GM23248 (cell line): Measurements from ENCODE around the gene GGCX. TPM values are rescaled to one million over a fixed set of nuclear protein-coding genes. Genes with fewer than 3 reads are reported as not detected.
A peak's percentile ranks its signal among the peaks of the same experiment; 100 is the strongest.

Experiments used
- DNase-seq: peaks from one replicate; pipeline ENCODE4 v3.0.0-alpha.2; 2015
- H2AFZ ChIP-seq: fragments of 200-600 bp; sonication (generic); 2 replicates; pipeline ENCODE4 v1.6.1; 2016; ENCODE audit warnings: antibody characterized with exemption
- H3F3A ChIP-seq: fragments of 200-600 bp; sonication (generic); 2 replicates; pipeline ENCODE4 v1.6.1; 2016; ENCODE audit warnings: mild to moderate bottlenecking, antibody characterized with exemption, mixed run types; ENCODE audit not compliant: insufficient read depth
- H3K27ac ChIP-seq: fragments of 200-600 bp; sonication (generic); 2 replicates; pipeline ENCODE4 v1.5.1; 2016; ENCODE audit warnings: mild to moderate bottlenecking
- H3K27me3 ChIP-seq: fragments of 200-600 bp; sonication (generic); replicated peaks from 2 replicates; pipeline ENCODE4 v1.6.1; 2016; ENCODE audit warnings: mild to moderate bottlenecking; ENCODE audit not compliant: insufficient read depth
- H3K36me3 ChIP-seq: fragments of 200-600 bp; sonication (generic); 2 replicates; pipeline ENCODE4 v1.6.1; 2016; ENCODE audit warnings: low read depth, mild to moderate bottlenecking
- H3K4me1 ChIP-seq: fragments of 200-600 bp; sonication (generic); 2 replicates; pipeline ENCODE4 v1.6.1; 2016; ENCODE audit warnings: mild to moderate bottlenecking; ENCODE audit not compliant: insufficient read depth
- H3K4me2 ChIP-seq: fragments of 200-600 bp; sonication (generic); one replicate; pipeline ENCODE4 v1.6.1; 2016; ENCODE audit warnings: mild to moderate bottlenecking; ENCODE audit not compliant: unreplicated experiment
- H3K4me3 ChIP-seq: fragments of 200-600 bp; sonication (generic); 2 replicates; pipeline ENCODE4 v1.5.1; 2016; ENCODE audit warnings: mild to moderate bottlenecking
- H3K79me2 ChIP-seq: fragments of 200-600 bp; sonication (generic); 2 replicates; pipeline ENCODE4 v1.6.1; 2016; ENCODE audit warnings: mild to moderate bottlenecking; ENCODE audit not compliant: insufficient read depth
- H3K9ac ChIP-seq: fragments of 200-600 bp; sonication (generic); 2 replicates; pipeline ENCODE4 v1.6.1; 2016; ENCODE audit warnings: mild to moderate bottlenecking
- H3K9me2 ChIP-seq: fragments of 200-600 bp; sonication (generic); 2 replicates; pipeline ENCODE4 v1.6.1; 2016; ENCODE audit warnings: mixed run types, mild to moderate bottlenecking, moderate library complexity; ENCODE audit not compliant: insufficient read depth
- H3K9me3 ChIP-seq: fragments of 200-600 bp; sonication (generic); one replicate; pipeline ENCODE4 v1.6.1; 2017; ENCODE audit warnings: low read depth
- H4K20me1 ChIP-seq: fragments of 200-600 bp; sonication (generic); 2 replicates; pipeline ENCODE4 v1.6.0; 2016; ENCODE audit not compliant: insufficient read depth
- EZH2 ChIP-seq: fragments of 200-600 bp; sonication (generic); IDR thresholded peaks from 2 replicates; pipeline ENCODE4 v1.6.1; 2018; ENCODE audit warnings: antibody characterized with exemption, mild to moderate bottlenecking; ENCODE audit not compliant: insufficient read depth, poor library complexity, severe bottlenecking
- EZH2phosphoT487 ChIP-seq: fragments of 200-600 bp; sonication (generic); IDR thresholded peaks from 2 replicates; pipeline ENCODE4 v1.6.1; 2018; ENCODE audit warnings: antibody characterized with exemption, moderate library complexity, mild to moderate bottlenecking, low read depth; ENCODE audit not compliant: insufficient read depth
- WGBS, 2 experiments: methylation state at CpG; one replicate each; pipeline ENCODE4 v1.1.6; 2015 to 2017; ENCODE audit warnings: low lambda C conversion rate in 2 of 2, low coverage in 1 of 2; ENCODE audit errors: missing lambda C conversion rate in 2 of 2; 5-methylcytosine and 5-hydroxymethylcytosine counted together
- in situ Hi-C: fragments of 300-500 bp; cut with MboI; formaldehyde crosslinking; loops from 2 replicates; pipeline ENCODE4 v1.15.0; 2020
- polyA plus RNA-seq: library from polyadenylated mRNA; unstranded; fragments of >200 nt; fragmentation: Nextera tagmentation; extraction: Ambion mirVana; gene quantifications from 2 replicates; pipeline ENCODE4 v1.2.1, GENCODE V29; 2016
- total RNA-seq: library from RNA; depleted of rRNA; stranded (reverse); fragments of >200 nt; shearing (Covaris generic); gene quantifications from 2 replicates; pipeline ENCODE4 v1.2.3, GENCODE V29; 2014

GGCX gene
- total and polyA plus RNA-seq, 2 experiments from 2014 or later: 62.7 to 81.3 TPM

DNA sequence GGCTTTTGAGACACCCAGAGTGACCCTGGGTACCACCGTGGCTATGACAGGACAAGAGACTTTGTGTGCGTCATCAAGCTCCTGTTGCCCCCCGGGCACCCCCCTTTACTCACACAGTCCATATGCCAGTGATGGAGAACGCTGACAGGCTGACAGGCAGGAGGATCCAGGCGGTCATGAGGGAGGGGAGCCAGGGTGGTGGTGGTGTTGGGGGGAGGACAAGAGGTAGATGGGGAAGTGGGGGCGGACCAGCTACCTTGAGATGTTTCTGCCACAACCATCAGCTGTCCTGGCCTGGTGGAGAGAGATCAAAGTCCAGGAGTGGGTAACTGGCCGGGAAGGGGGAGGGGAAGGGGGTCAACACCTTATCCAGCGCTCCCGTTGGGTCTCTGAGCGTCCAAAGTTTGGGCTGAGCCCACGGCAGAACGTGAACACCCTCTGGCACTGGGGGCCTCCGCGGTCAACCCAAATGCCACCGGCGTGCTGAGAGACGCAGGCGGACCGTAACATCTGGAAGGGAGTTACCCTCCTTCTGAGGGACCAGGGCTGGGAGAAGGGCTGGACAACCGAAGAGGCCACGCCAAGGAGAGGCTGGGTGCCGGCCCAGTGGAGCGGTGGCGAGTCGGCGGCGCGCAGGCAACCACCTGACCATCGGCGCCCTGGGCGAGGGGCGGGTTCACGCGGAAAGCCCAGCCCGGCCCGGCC, 40.6 kb upstream of the GGCX start:
- TF ChIP-seq EZH2phosphoT487 (no peak), EZH2 (no peak)
- Histone ChIP-seq H3K27me3 (no peaks in the 10 kb centered on the region), H4K20me1 (no peaks in the 10 kb centered on the region), H3K4me3 (peak overlapping the region; percentile 79), H3K4me1 (peaks cover 35% of the 10 kb centered on the region), H3K27ac (peak overlapping the region; percentile 64), H3K36me3 (peaks cover 8% of the 10 kb centered on the region; the same call in 1 of the 2 replicates), H3F3A (peaks cover 31% of the 10 kb centered on the region), H3K4me2 (peak overlapping the region; percentile 79), H2AFZ (peak overlapping the region; percentile 77), H3K79me2 (peaks cover 47% of the 10 kb centered on the region), H3K9me2 (no peaks in the 10 kb centered on the region), H3K9me3 (no peaks in the 10 kb centered on the region), H3K9ac (peak overlapping the region; percentile 83)
- in situ Hi-C loops: no loop called here
- 1 to 3% methylated on average over 19 to 36 of the region's 36 CpGs for WGBS, 2 experiments
- DNase-seq: peak; percentile 79

- Histone ChIP-seq H3F3A (peaks cover 24% of the 10 kb centered on the region), H3K27me3 (no peaks in the 10 kb centered on the region), H3K4me2 (peak overlapping the region; percentile 79), H3K4me1 (peaks cover 32% of the 10 kb centered on the region), H3K9me3 (no peaks in the 10 kb centered on the region), H4K20me1 (no peaks in the 10 kb centered on the region), H3K36me3 (peaks cover 8% of the 10 kb centered on the region; the same call in 1 of the 2 replicates), H3K9ac (peak overlapping the region; percentile 83), H3K9me2 (no peaks in the 10 kb centered on the region), H3K79me2 (peaks cover 47% of the 10 kb centered on the region), H3K4me3 (peak overlapping the region; percentile 79), H2AFZ (no peak overlapping the region), H3K27ac (no peak overlapping the region)
- no peak for TF ChIP-seq EZH2
- no peak for TF ChIP-seq EZH2phosphoT487
- WGBS, 2 experiments: 61 to 66% methylated on average over 6 of the region's 6 CpGs
- DNase-seq: no peak
- in situ Hi-C loops: no loop called here
Observed at GRCh38 chr2:85600951-85601770, 39.9 kb upstream of the GGCX start.

GRCh38 chr2:85600235-85600575, 38.9 kb upstream of the GGCX start:
- WGBS, 2 experiments: 80 to 93% methylated on average over 3 of the region's 3 CpGs
- no peak for DNase-seq
- H3K79me2 ChIP-seq: peaks cover 52% of the 10 kb centered on the region

DNA sequence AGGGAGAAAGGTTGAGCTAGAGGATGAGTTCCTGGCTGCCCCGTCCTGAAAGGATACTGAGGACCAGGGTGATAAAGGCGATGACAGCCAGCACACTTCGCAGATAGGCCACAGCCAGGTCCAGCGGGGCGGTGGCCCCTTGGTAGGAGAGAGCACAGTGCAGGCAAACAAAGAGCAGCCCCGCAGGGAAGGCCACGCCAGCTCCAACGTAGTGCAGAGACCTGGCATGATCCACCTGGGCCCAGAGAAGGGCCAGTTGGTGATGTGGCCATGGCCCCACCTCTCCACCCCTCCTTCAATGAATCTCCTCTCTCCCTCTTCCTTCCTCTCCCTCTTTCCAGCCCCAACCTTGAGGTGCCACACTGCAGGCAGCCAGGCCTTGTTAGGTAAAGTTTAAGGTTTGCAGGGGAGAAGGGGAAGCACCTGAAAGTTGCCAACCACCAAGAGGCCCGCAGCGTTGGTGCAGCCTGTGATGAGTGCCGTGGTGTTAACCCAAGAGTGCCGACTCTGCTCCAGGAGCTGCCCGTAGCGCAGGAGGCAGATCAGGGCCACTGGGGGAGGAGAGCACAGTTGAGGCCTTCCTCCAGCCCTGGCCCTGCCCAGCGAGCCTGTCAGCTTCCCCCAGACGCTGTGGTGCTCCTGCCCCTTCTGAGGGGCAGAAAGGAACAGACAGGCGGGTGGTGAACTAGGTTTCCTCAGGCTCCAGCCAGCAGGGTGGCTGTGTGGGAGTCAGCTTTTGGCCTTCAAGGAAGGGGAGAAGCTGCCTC, 38.4 kb upstream of the GGCX start:
- H3K36me3 ChIP-seq: peaks cover 8% of the 10 kb centered on the region; the same call in 1 of the 2 replicates
- no peak overlapping the region for H3K27ac ChIP-seq
- H3K9me3 ChIP-seq: no peaks in the 10 kb centered on the region
- H3K9me2 ChIP-seq: no peaks in the 10 kb centered on the region
- no peaks in the 10 kb centered on the region for H3K27me3 ChIP-seq
- peaks cover 20% of the 10 kb centered on the region for H3K4me1 ChIP-seq
- no peak overlapping the region for H3K9ac ChIP-seq
- in situ Hi-C loops: no loop called here
- no peaks in the 10 kb centered on the region for H4K20me1 ChIP-seq
- H2AFZ ChIP-seq: no peak overlapping the region
- H3K79me2 ChIP-seq: peaks cover 50% of the 10 kb centered on the region
- WGBS, 2 experiments: 68 to 74% methylated on average over 15 to 17 of the region's 17 CpGs
- H3F3A ChIP-seq: peaks cover 14% of the 10 kb centered on the region
- H3K4me3 ChIP-seq: no peak overlapping the region
- no peak for DNase-seq
- no peak overlapping the region for H3K4me2 ChIP-seq
- no peak for TF ChIP-seq EZH2phosphoT487
- no peak for TF ChIP-seq EZH2

More at GRCh38 chr2:85600235-85600575, 38.9 kb upstream of the GGCX start:
- Histone ChIP-seq H3K4me1 (peaks cover 23% of the 10 kb centered on the region), H3K4me3 (no peak overlapping the region), H4K20me1 (no peaks in the 10 kb centered on the region), H3K27me3 (no peaks in the 10 kb centered on the region), H3K27ac (no peak overlapping the region), H3K9me3 (no peaks in the 10 kb centered on the region), H2AFZ (no peak overlapping the region), H3F3A (peaks cover 14% of the 10 kb centered on the region), H3K9ac (no peak overlapping the region), H3K36me3 (peaks cover 8% of the 10 kb centered on the region; the same call in 1 of the 2 replicates), H3K9me2 (no peaks in the 10 kb centered on the region), H3K4me2 (no peak overlapping the region)
- in situ Hi-C loops: no loop called here
- TF ChIP-seq EZH2 (no peak), EZH2phosphoT487 (no peak)
